GM23248 (cell line): Measurements from ENCODE around the gene ZYG11B. TPM values are rescaled to one million over a fixed set of nuclear protein-coding genes. Genes with fewer than 3 reads are reported as not detected.
A peak's percentile ranks its signal among the peaks of the same experiment; 100 is the strongest.

Experiments
- DNase-seq: peaks from one replicate; pipeline ENCODE4 v3.0.0-alpha.2; 2015
- H2AFZ ChIP-seq: fragments of 200-600 bp; sonication (generic); 2 replicates; pipeline ENCODE4 v1.6.1; 2016; ENCODE audit warnings: antibody characterized with exemption
- H3F3A ChIP-seq: fragments of 200-600 bp; sonication (generic); 2 replicates; pipeline ENCODE4 v1.6.1; 2016; ENCODE audit warnings: mild to moderate bottlenecking, antibody characterized with exemption, mixed run types; ENCODE audit not compliant: insufficient read depth
- H3K27ac ChIP-seq: fragments of 200-600 bp; sonication (generic); 2 replicates; pipeline ENCODE4 v1.5.1; 2016; ENCODE audit warnings: mild to moderate bottlenecking
- H3K27me3 ChIP-seq: fragments of 200-600 bp; sonication (generic); replicated peaks from 2 replicates; pipeline ENCODE4 v1.6.1; 2016; ENCODE audit warnings: mild to moderate bottlenecking; ENCODE audit not compliant: insufficient read depth
- H3K36me3 ChIP-seq: fragments of 200-600 bp; sonication (generic); 2 replicates; pipeline ENCODE4 v1.6.1; 2016; ENCODE audit warnings: low read depth, mild to moderate bottlenecking
- H3K4me1 ChIP-seq: fragments of 200-600 bp; sonication (generic); 2 replicates; pipeline ENCODE4 v1.6.1; 2016; ENCODE audit warnings: mild to moderate bottlenecking; ENCODE audit not compliant: insufficient read depth
- H3K4me2 ChIP-seq: fragments of 200-600 bp; sonication (generic); one replicate; pipeline ENCODE4 v1.6.1; 2016; ENCODE audit warnings: mild to moderate bottlenecking; ENCODE audit not compliant: unreplicated experiment
- H3K4me3 ChIP-seq: fragments of 200-600 bp; sonication (generic); 2 replicates; pipeline ENCODE4 v1.5.1; 2016; ENCODE audit warnings: mild to moderate bottlenecking
- H3K79me2 ChIP-seq: fragments of 200-600 bp; sonication (generic); 2 replicates; pipeline ENCODE4 v1.6.1; 2016; ENCODE audit warnings: mild to moderate bottlenecking; ENCODE audit not compliant: insufficient read depth
- H3K9ac ChIP-seq: fragments of 200-600 bp; sonication (generic); 2 replicates; pipeline ENCODE4 v1.6.1; 2016; ENCODE audit warnings: mild to moderate bottlenecking
- H3K9me2 ChIP-seq: fragments of 200-600 bp; sonication (generic); 2 replicates; pipeline ENCODE4 v1.6.1; 2016; ENCODE audit warnings: mixed run types, mild to moderate bottlenecking, moderate library complexity; ENCODE audit not compliant: insufficient read depth
- H3K9me3 ChIP-seq: fragments of 200-600 bp; sonication (generic); one replicate; pipeline ENCODE4 v1.6.1; 2017; ENCODE audit warnings: low read depth
- H4K20me1 ChIP-seq: fragments of 200-600 bp; sonication (generic); 2 replicates; pipeline ENCODE4 v1.6.0; 2016; ENCODE audit not compliant: insufficient read depth
- EZH2 ChIP-seq: fragments of 200-600 bp; sonication (generic); IDR thresholded peaks from 2 replicates; pipeline ENCODE4 v1.6.1; 2018; ENCODE audit warnings: antibody characterized with exemption, mild to moderate bottlenecking; ENCODE audit not compliant: insufficient read depth, poor library complexity, severe bottlenecking
- EZH2phosphoT487 ChIP-seq: fragments of 200-600 bp; sonication (generic); IDR thresholded peaks from 2 replicates; pipeline ENCODE4 v1.6.1; 2018; ENCODE audit warnings: antibody characterized with exemption, moderate library complexity, mild to moderate bottlenecking, low read depth; ENCODE audit not compliant: insufficient read depth
- WGBS, 2 experiments: methylation state at CpG; one replicate each; pipeline ENCODE4 v1.1.6; 2015 to 2017; ENCODE audit warnings: low lambda C conversion rate in 2 of 2, low coverage in 1 of 2; ENCODE audit errors: missing lambda C conversion rate in 2 of 2; 5-methylcytosine and 5-hydroxymethylcytosine counted together
- in situ Hi-C: fragments of 300-500 bp; cut with MboI; formaldehyde crosslinking; loops from 2 replicates; pipeline ENCODE4 v1.15.0; 2020
- polyA plus RNA-seq: library from polyadenylated mRNA; unstranded; fragments of >200 nt; fragmentation: Nextera tagmentation; extraction: Ambion mirVana; gene quantifications from 2 replicates; pipeline ENCODE4 v1.2.1, GENCODE V29; 2016
- total RNA-seq: library from RNA; depleted of rRNA; stranded (reverse); fragments of >200 nt; shearing (Covaris generic); gene quantifications from 2 replicates; pipeline ENCODE4 v1.2.3, GENCODE V29; 2014

ZYG11B gene
- total and polyA plus RNA-seq, 2 experiments from 2014 or later, result 15.1 to 57.9 TPM

GRCh38 chr1:52751589-52752483 lies 25.6 kb downstream of the ZYG11B start:
- Histone ChIP-seq H3K9me3 (no peaks in the 10 kb centered on the region), H3K9me2 (no peaks in the 10 kb centered on the region), H3K9ac (no peak overlapping the region), H3K27me3 (no peaks in the 10 kb centered on the region), H3K36me3 (no peaks in the 10 kb centered on the region; the same call in 1 of the 2 replicates), H3K4me3 (no peak overlapping the region), H2AFZ (no peak overlapping the region), H3K27ac (no peak overlapping the region), H4K20me1 (0 out of 2 replicates have a peak, but pooled peaks cover 6% of the 10 kb centered on the region), H3K4me1 (peaks cover 10% of the 10 kb centered on the region; the same call in 1 of the 2 replicates), H3K79me2 (peaks cover 96% of the 10 kb centered on the region), H3F3A (no peaks in the 10 kb centered on the region), H3K4me2 (no peak overlapping the region)
- TF ChIP-seq EZH2, result no peak
- no peak for TF ChIP-seq EZH2phosphoT487
- 33 to 44% methylated on average over 3 of the region's 3 CpGs for WGBS, 2 experiments
- DNase-seq, result peak; percentile 8
- in situ Hi-C loops, result no loop called here

DNA sequence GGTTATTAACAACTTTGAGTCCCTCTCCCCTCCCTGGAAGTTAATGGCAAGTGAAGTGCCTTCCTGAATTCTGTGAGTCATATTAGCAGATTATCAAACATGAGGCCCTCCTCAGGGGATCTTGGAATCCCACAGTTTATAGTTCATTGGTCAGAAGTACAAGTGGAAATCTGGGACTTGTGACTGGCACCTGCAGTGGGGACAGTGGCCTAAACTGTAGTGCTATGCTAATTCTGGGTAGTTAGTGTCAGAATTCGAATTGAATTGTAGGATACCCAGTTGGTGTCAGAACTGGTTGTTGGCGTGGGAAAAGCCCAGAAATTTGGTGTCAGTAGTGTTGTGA lies 26.2 kb downstream of the ZYG11B start:
- no peak overlapping the region for H3K9ac ChIP-seq
- no peaks in the 10 kb centered on the region for H3K27me3 ChIP-seq
- 97 to 100% methylated on average over 2 of the region's 2 CpGs for WGBS, 2 experiments
- peak; percentile 2 for DNase-seq
- H3K79me2 ChIP-seq, result peaks cover 95% of the 10 kb centered on the region
- 0 out of 2 replicates have a peak, but pooled peaks cover under 1% of the 10 kb centered on the region for H4K20me1 ChIP-seq
- no peak overlapping the region for H2AFZ ChIP-seq
- H3K9me3 ChIP-seq, result no peaks in the 10 kb centered on the region
- H3K4me3 ChIP-seq, result no peak overlapping the region
- no peak for TF ChIP-seq EZH2
- no peak for TF ChIP-seq EZH2phosphoT487
- no peaks in the 10 kb centered on the region for H3K9me2 ChIP-seq
- no peak overlapping the region for H3K27ac ChIP-seq
- no peak overlapping the region for H3K4me2 ChIP-seq
- in situ Hi-C loops, result no loop called here
- H3K4me1 ChIP-seq, result peaks cover 10% of the 10 kb centered on the region; the same call in 1 of the 2 replicates
- no peaks in the 10 kb centered on the region for H3F3A ChIP-seq
- H3K36me3 ChIP-seq, result no peaks in the 10 kb centered on the region; the same call in 1 of the 2 replicates

DNA sequence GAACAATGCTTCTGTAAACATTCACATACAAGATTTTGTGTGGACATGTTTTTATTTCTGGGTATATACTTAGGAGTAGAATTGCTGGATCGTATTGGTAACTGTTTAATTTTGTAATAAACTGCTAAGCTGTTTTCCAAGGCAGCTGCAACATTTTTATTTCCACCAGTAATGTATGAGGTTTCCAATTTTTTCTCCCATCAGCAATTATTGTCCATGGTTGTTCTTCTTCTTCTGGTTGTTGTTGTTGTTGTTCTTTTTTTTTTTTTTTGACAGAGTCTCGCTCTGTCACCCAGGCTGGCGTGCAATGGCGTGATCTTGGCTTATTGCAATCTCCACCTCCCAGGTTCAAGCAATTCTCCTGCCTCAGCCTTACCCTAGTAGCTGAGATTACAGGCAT lies 26.9 kb downstream of the ZYG11B start:
- Histone ChIP-seq H3K4me2 (no peak overlapping the region), H3F3A (no peaks in the 10 kb centered on the region), H4K20me1 (no peaks in the 10 kb centered on the region), H2AFZ (no peak overlapping the region), H3K9me2 (no peaks in the 10 kb centered on the region), H3K27ac (no peak overlapping the region), H3K79me2 (peaks cover 95% of the 10 kb centered on the region), H3K9ac (no peak overlapping the region), H3K4me3 (no peak overlapping the region), H3K4me1 (peaks cover 10% of the 10 kb centered on the region; the same call in 1 of the 2 replicates), H3K36me3 (peaks cover 1% of the 10 kb centered on the region; the same call in 1 of the 2 replicates), H3K9me3 (no peaks in the 10 kb centered on the region), H3K27me3 (no peaks in the 10 kb centered on the region)
- TF ChIP-seq EZH2, result no peak
- TF ChIP-seq EZH2phosphoT487, result no peak
- no peak for DNase-seq
- in situ Hi-C loops, result no loop called here
- WGBS, 2 experiments, result 86 to 89% methylated on average over 4 of the region's 4 CpGs

- peaks cover 72% of the 10 kb centered on the region for H3K79me2 ChIP-seq
- DNase-seq, result no peak
- no peaks in the 10 kb centered on the region for H3K9me3 ChIP-seq
- H3K4me1 ChIP-seq, result 0 out of 2 replicates have a peak, but pooled peaks cover 6% of the 10 kb centered on the region
- no peaks in the 10 kb centered on the region for H3K9me2 ChIP-seq
- no peak overlapping the region for H3K27ac ChIP-seq
- no peaks in the 10 kb centered on the region for H3F3A ChIP-seq
- TF ChIP-seq EZH2phosphoT487, result no peak
- TF ChIP-seq EZH2, result no peak
- H3K4me2 ChIP-seq, result no peak overlapping the region
- 100% methylated on average over 1 to 2 of the region's 2 CpGs for WGBS, 2 experiments
- no peak overlapping the region for H3K4me3 ChIP-seq
- peaks cover 5% of the 10 kb centered on the region; the same call in 1 of the 2 replicates for H3K36me3 ChIP-seq
- no peaks in the 10 kb centered on the region for H3K27me3 ChIP-seq
- H3K9ac ChIP-seq, result no peak overlapping the region
- in situ Hi-C loops, result no loop called here
- H4K20me1 ChIP-seq, result no peaks in the 10 kb centered on the region
- no peak overlapping the region for H2AFZ ChIP-seq
These were observed 29.8 kb downstream of the ZYG11B start for GRCh38 chr1:52756020-52756419.
